MCF 10A (cell line): ENCODE measurements around the gene IL34. TPM values are rescaled to one million over a fixed set of nuclear protein-coding genes. Genes with fewer than 3 reads are reported as not detected.

Source experiments
- BruUV-seq: library from RNA; stranded (reverse); fragments of 400-500 nt; replicated peaks from 2 replicates; lab custom pipeline; 2021; lab: Mats Ljungman, UMichigan
- CTCF ChIA-PET: fragments of 300-600 bp; sonication (Branson Sonifier 250); formaldehyde crosslinking; extraction: SDS; loops from one replicate; lab custom pipeline; 2021; ENCODE audit warnings: antibody characterized with exemption, inconsistent platforms; lab: Yijun Ruan, JAX
- POLR2A ChIA-PET: fragments of 300-600, 350-650 bp; sonication (Branson Sonifier 250); formaldehyde crosslinking; extraction: SDS; loops from one replicate; lab custom pipeline; 2020; ENCODE audit warnings: antibody characterized with exemption, inconsistent platforms; lab: Yijun Ruan, JAX
- DNase-seq: peaks from one replicate; pipeline ENCODE4 v3.0.0-alpha.2; 2018; ENCODE audit not compliant: unreplicated experiment
- H3K27ac Mint-ChIP-seq: one replicate; pipeline ENCODE4 v1.8.0; 2022; ENCODE audit warnings: mild to moderate bottlenecking, low read depth, mixed read lengths; ENCODE audit not compliant: unreplicated experiment
- H3K27me3 Mint-ChIP-seq: one replicate; pipeline ENCODE4 v1.8.0; 2022; ENCODE audit warnings: mixed read lengths; ENCODE audit not compliant: insufficient read depth, unreplicated experiment
- H3K36me3 Mint-ChIP-seq: one replicate; pipeline ENCODE4 v1.8.0; 2022; ENCODE audit warnings: mild to moderate bottlenecking, moderate library complexity, mixed read lengths; ENCODE audit not compliant: insufficient read depth, unreplicated experiment
- H3K4me1 Mint-ChIP-seq: one replicate; pipeline ENCODE4 v1.8.0; 2022; ENCODE audit warnings: mixed read lengths; ENCODE audit not compliant: insufficient read depth, unreplicated experiment
- H3K4me3 Mint-ChIP-seq: one replicate; pipeline ENCODE4 v1.8.0; 2022; ENCODE audit warnings: mild to moderate bottlenecking, moderate library complexity, mixed read lengths; ENCODE audit not compliant: unreplicated experiment
- H3K9me3 Mint-ChIP-seq: one replicate; pipeline ENCODE4 v1.8.0; 2022; ENCODE audit warnings: mixed read lengths; ENCODE audit not compliant: unreplicated experiment
- intact Hi-C: fragments of 100-400 bp; cut with micrococcal nuclease; formaldehyde crosslinking; loops from 2 replicates; pipeline ENCODE4 v1.14.1; 2022
- total RNA-seq: library from RNA; stranded (reverse); gene quantifications from 2 replicates; pipeline ENCODE4 v1.2.3, GENCODE V29; 2022
- TF ChIP-seq, protein P1 (sequence below): fragments of 200-600 bp; IDR thresholded peaks from one replicate; pipeline ENCODE4 v1.8.0; 2022; ENCODE audit warnings: antibody characterized with exemption, mild to moderate bottlenecking; ENCODE audit not compliant: unreplicated experiment

IL34 gene
- total RNA-seq, 1 experiment from 2014 or later = not detected

DNA sequence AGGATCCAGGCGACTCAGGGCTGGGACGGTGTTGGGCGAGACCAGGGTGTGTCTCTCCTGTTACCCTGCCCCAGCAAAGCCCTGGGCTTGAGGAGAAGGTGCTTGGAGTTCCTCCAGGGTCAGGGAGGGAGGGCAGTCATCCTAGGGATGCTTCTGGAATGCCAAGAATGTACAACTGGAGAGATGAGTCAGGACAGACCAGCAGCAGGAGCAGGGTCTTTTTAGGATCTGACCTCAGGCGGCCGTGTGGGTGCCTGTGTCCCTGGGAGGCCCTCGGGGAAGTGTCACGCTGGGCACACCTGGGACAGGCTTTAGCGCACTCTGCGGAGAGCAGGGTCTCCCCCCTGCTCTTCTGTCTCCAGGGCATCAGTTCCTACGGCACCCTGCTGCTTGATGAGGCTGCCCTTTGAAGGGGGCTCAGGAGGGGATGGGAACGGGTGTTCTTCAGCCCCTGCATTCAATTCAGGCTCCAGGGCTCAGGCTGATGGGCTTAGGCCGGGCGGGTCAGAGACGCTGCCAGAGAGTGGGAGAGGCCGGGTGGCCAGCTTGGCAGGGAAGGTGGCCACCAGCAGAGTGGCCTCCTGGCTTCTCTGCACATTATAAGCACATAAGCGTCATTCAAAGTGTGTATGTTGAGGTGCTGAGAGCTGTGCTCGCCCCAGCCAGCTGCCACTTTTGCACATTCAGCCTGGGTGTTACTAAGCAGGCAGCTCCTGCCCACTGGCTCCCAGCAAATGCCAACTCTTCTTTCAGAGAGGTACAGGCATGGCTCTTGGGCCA is 47.9 kb downstream of the IL34 start:
- TF ChIP-seq, protein P1, sequence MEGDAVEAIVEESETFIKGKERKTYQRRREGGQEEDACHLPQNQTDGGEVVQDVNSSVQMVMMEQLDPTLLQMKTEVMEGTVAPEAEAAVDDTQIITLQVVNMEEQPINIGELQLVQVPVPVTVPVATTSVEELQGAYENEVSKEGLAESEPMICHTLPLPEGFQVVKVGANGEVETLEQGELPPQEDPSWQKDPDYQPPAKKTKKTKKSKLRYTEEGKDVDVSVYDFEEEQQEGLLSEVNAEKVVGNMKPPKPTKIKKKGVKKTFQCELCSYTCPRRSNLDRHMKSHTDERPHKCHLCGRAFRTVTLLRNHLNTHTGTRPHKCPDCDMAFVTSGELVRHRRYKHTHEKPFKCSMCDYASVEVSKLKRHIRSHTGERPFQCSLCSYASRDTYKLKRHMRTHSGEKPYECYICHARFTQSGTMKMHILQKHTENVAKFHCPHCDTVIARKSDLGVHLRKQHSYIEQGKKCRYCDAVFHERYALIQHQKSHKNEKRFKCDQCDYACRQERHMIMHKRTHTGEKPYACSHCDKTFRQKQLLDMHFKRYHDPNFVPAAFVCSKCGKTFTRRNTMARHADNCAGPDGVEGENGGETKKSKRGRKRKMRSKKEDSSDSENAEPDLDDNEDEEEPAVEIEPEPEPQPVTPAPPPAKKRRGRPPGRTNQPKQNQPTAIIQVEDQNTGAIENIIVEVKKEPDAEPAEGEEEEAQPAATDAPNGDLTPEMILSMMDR = no peak
- BruUV-seq = no TSS peak
- intact Hi-C loops = loop anchor here (2.0 kb wide), 1 partner anchor 21 kb away; no protein-coding TSS in a partner anchor
- CTCF ChIA-PET = interaction anchor here (0.9 to 1.7 kb wide), 3 partner anchors 52 to 77 kb away, joined by 3 to 13 read pairs (median 3); no protein-coding TSS in a partner anchor
- Mint-ChIP-seq H3K27me3 (no peaks in the 10 kb centered on the region), H3K4me3 (no peak overlapping the region), H3K36me3 (peaks cover 4% of the 10 kb centered on the region), H3K9me3 (no peaks in the 10 kb centered on the region), H3K4me1 (peaks cover 52% of the 10 kb centered on the region), H3K27ac (peak overlapping the region; percentile 55)
- POLR2A ChIA-PET = interaction anchor here (0.6 to 3.0 kb wide), 5 partner anchors 9 to 107 kb away, joined by 3 to 20 read pairs (median 3); partner anchors contain the start of gene VAC14
- peak; percentile 86 for DNase-seq

DNA sequence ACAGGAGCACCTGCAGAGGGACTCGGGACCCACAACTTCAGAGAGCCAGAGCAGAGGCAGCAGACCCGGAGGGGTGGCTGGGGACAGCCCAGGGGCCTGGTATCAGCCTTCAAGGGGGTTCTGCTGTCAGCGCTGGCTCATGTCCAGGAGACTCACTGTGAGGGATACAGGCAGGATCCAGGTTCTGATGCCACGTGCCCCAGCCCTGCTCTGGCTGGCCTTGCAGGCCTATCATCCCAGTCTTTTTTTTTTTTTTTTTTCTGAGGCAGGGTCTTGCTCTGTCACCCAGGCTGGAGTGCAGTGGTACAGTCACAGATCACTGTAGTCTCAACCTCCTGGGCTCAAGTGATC is 48.5 kb downstream of the IL34 start:
- DNase-seq = no peak
- Mint-ChIP-seq H3K4me1 (peaks cover 53% of the 10 kb centered on the region), H3K27ac (no peak overlapping the region), H3K4me3 (no peak overlapping the region), H3K36me3 (peaks cover 4% of the 10 kb centered on the region), H3K27me3 (no peaks in the 10 kb centered on the region), H3K9me3 (no peaks in the 10 kb centered on the region)
- BruUV-seq = no TSS peak
- intact Hi-C loops = loop anchor here (2.0 kb wide), 1 partner anchor 20 kb away; no protein-coding TSS in a partner anchor
- POLR2A ChIA-PET = interaction anchor here (0.6 to 3.0 kb wide), 6 partner anchors 8 to 106 kb away, joined by 3 to 20 read pairs (median 3); partner anchors contain the start of gene VAC14
- TF ChIP-seq, protein P1 = no peak
- CTCF ChIA-PET = interaction anchor here (0.9 to 1.7 kb wide), 2 partner anchors 74 to 76 kb away, joined by 3 to 13 read pairs; no protein-coding TSS in a partner anchor

DNA sequence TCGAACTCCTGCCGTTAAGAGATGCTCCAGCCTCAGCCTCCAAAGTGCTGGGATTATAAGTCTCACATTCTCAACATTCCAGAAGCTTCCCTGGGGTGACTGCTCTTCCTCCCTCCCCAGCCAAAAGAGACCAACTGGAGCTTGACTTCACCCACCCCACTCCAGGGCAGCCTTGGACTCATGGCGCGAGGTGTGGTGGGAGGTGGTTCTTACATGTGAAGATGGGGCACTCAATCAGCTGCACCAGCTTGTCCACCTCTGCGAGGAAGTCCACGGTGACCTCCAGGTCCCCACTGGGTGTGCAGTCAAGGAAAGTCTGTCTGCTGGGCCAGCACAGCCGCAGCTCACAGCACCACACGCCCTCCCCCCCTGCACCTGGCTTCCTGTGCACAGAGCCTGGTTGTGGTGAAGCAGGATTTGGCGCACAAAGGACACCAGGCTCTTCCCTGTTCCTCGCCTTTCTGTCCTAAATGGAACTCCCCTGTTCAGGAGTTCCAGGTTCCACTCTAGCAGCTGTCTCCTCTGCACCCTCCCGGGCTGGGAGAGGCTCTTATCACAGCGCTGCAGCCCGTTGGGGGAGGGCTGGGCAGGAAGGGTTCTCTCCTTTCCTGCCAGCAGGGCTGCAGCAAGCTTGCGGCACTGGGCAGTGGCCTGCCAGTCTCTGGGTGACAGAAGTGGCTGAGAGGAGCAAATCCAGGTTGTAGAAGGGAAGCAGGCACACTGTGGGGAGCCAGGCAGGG is 49.1 kb downstream of the IL34 start:
- Mint-ChIP-seq H3K4me3 (no peak overlapping the region), H3K4me1 (peaks cover 52% of the 10 kb centered on the region), H3K9me3 (no peaks in the 10 kb centered on the region), H3K27me3 (no peaks in the 10 kb centered on the region), H3K36me3 (peaks cover 4% of the 10 kb centered on the region), H3K27ac (no peak overlapping the region)
- intact Hi-C loops = loop anchor here (2.0 kb wide), 1 partner anchor 19 kb away; no protein-coding TSS in a partner anchor
- ChIA-PET CTCF (interaction anchor here (0.8 to 2.2 kb wide), 8 partner anchors 8 to 76 kb away, joined by 3 to 13 read pairs (median 4); no protein-coding TSS in a partner anchor), POLR2A (interaction anchor here (0.7 to 3.0 kb wide), 10 partner anchors 9 to 661 kb away, joined by 3 to 20 read pairs (median 4); partner anchors contain the start of gene MTSS2)
- TF ChIP-seq, protein P1 = no peak
- no peak for DNase-seq
- no TSS peak for BruUV-seq
